Measurements from ENCODE around the gene KCNT2. TPM values are rescaled to one million over a fixed set of nuclear protein-coding genes. Genes with fewer than 3 reads are reported as not detected.

KCNT2 gene
- total and polyA plus RNA-seq, 2 of the 8 experiments (the other 6 are each of a cell fraction or from before 2014, with no cell fraction given) = 2.3 to 10.2 TPM

DNA sequence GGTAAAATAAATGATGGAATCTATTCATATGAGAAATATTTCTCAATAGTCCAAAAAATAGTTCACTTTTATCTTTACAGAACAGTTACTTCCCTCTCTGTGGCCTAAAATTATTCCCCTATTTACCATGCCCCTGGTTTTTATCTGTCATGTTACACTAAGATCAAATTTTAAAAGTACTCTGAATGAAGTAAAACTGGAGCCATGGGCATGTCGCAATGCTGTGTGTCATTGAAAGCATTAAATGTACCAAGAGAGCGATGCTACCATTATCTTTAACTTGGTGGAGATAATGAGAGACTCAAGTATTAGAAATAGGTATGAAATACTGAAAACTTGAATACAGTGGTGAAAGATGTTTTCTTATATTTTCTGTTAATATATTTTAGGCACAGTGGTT is 146.2 kb downstream of the KCNT2 start (continued):
- TF ChIP-seq, protein P1, sequence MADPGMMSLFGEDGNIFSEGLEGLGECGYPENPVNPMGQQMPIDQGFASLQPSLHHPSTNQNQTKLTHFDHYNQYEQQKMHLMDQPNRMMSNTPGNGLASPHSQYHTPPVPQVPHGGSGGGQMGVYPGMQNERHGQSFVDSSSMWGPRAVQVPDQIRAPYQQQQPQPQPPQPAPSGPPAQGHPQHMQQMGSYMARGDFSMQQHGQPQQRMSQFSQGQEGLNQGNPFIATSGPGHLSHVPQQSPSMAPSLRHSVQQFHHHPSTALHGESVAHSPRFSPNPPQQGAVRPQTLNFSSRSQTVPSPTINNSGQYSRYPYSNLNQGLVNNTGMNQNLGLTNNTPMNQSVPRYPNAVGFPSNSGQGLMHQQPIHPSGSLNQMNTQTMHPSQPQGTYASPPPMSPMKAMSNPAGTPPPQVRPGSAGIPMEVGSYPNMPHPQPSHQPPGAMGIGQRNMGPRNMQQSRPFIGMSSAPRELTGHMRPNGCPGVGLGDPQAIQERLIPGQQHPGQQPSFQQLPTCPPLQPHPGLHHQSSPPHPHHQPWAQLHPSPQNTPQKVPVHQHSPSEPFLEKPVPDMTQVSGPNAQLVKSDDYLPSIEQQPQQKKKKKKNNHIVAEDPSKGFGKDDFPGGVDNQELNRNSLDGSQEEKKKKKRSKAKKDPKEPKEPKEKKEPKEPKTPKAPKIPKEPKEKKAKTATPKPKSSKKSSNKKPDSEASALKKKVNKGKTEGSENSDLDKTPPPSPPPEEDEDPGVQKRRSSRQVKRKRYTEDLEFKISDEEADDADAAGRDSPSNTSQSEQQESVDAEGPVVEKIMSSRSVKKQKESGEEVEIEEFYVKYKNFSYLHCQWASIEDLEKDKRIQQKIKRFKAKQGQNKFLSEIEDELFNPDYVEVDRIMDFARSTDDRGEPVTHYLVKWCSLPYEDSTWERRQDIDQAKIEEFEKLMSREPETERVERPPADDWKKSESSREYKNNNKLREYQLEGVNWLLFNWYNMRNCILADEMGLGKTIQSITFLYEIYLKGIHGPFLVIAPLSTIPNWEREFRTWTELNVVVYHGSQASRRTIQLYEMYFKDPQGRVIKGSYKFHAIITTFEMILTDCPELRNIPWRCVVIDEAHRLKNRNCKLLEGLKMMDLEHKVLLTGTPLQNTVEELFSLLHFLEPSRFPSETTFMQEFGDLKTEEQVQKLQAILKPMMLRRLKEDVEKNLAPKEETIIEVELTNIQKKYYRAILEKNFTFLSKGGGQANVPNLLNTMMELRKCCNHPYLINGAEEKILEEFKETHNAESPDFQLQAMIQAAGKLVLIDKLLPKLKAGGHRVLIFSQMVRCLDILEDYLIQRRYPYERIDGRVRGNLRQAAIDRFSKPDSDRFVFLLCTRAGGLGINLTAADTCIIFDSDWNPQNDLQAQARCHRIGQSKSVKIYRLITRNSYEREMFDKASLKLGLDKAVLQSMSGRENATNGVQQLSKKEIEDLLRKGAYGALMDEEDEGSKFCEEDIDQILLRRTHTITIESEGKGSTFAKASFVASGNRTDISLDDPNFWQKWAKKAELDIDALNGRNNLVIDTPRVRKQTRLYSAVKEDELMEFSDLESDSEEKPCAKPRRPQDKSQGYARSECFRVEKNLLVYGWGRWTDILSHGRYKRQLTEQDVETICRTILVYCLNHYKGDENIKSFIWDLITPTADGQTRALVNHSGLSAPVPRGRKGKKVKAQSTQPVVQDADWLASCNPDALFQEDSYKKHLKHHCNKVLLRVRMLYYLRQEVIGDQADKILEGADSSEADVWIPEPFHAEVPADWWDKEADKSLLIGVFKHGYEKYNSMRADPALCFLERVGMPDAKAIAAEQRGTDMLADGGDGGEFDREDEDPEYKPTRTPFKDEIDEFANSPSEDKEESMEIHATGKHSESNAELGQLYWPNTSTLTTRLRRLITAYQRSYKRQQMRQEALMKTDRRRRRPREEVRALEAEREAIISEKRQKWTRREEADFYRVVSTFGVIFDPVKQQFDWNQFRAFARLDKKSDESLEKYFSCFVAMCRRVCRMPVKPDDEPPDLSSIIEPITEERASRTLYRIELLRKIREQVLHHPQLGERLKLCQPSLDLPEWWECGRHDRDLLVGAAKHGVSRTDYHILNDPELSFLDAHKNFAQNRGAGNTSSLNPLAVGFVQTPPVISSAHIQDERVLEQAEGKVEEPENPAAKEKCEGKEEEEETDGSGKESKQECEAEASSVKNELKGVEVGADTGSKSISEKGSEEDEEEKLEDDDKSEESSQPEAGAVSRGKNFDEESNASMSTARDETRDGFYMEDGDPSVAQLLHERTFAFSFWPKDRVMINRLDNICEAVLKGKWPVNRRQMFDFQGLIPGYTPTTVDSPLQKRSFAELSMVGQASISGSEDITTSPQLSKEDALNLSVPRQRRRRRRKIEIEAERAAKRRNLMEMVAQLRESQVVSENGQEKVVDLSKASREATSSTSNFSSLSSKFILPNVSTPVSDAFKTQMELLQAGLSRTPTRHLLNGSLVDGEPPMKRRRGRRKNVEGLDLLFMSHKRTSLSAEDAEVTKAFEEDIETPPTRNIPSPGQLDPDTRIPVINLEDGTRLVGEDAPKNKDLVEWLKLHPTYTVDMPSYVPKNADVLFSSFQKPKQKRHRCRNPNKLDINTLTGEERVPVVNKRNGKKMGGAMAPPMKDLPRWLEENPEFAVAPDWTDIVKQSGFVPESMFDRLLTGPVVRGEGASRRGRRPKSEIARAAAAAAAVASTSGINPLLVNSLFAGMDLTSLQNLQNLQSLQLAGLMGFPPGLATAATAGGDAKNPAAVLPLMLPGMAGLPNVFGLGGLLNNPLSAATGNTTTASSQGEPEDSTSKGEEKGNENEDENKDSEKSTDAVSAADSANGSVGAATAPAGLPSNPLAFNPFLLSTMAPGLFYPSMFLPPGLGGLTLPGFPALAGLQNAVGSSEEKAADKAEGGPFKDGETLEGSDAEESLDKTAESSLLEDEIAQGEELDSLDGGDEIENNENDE (IDR thresholded peaks at IDR 0.05; ENCODE audit: insufficient replicate concordance, low read length) = no peak
- TF ChIP-seq KDM5A (IDR thresholded peaks at IDR 0.05; ENCODE audit: low read length) (no peak), TCF12 (IDR thresholded peaks at IDR 0.05; ENCODE audit: low read depth, low read length) (no peak), CREB1 (IDR thresholded peaks at IDR 0.05) (no peak), HDAC6 (IDR thresholded peaks at IDR 0.05; ENCODE audit: low read depth, low read length) (no peak)

Data from H1 (cell line).